Vagina (tissue), 2 donors: Measurements from ENCODE around the gene INTS11.

ENCODE experiments used
- POLR2A ChIP-seq, 2 donors: fragments of 450-650 bp; IDR thresholded peaks; one replicate each; pipeline ENCODE4 v1.6.1; 2017; ENCODE audit warnings: antibody characterized with exemption in 2 of 2, mild to moderate bottlenecking in 2 of 2, moderate library complexity in 2 of 2
- POLR2AphosphoS5 ChIP-seq, 2 donors: sonication (generic); formaldehyde crosslinking; IDR thresholded peaks; one replicate each; pipeline ENCODE4 v1.9.0; 2017; ENCODE audit warnings: antibody characterized with exemption in 2 of 2, mild to moderate bottlenecking in 2 of 2, low read depth in 1 of 2; ENCODE audit not compliant: insufficient read depth in 1 of 2
- TF ChIP-seq, protein P1 (sequence below), 3 experiments: fragments of 450-650 bp in 2 of 3; fragments of 200-600 bp in 1 of 3; sonication (generic) in 1 of 3; IDR thresholded peaks; one replicate each; pipeline ENCODE4 v1.5.1; 2017 to 2019; ENCODE audit warnings: antibody characterized with exemption in 3 of 3, mild to moderate bottlenecking in 2 of 3, moderate library complexity in 2 of 3

GRCh38 chr1:1343811-1344421, 19.5 kb upstream of the INTS11 start:
- TF ChIP-seq POLR2A (IDR thresholded peaks at IDR 0.05), result no peak
- TF ChIP-seq, protein P1, sequence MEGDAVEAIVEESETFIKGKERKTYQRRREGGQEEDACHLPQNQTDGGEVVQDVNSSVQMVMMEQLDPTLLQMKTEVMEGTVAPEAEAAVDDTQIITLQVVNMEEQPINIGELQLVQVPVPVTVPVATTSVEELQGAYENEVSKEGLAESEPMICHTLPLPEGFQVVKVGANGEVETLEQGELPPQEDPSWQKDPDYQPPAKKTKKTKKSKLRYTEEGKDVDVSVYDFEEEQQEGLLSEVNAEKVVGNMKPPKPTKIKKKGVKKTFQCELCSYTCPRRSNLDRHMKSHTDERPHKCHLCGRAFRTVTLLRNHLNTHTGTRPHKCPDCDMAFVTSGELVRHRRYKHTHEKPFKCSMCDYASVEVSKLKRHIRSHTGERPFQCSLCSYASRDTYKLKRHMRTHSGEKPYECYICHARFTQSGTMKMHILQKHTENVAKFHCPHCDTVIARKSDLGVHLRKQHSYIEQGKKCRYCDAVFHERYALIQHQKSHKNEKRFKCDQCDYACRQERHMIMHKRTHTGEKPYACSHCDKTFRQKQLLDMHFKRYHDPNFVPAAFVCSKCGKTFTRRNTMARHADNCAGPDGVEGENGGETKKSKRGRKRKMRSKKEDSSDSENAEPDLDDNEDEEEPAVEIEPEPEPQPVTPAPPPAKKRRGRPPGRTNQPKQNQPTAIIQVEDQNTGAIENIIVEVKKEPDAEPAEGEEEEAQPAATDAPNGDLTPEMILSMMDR (IDR thresholded peaks at IDR 0.05), result no peak
- TF ChIP-seq POLR2AphosphoS5 (IDR thresholded peaks at IDR 0.05; ENCODE audit: insufficient read depth in 1 of 2, low read depth in 1 of 2), result no peak
